Nephron progenitor cell (in vitro differentiated cells): Measurements from ENCODE around the gene PRRC2B.
A peak's percentile ranks its signal among the peaks of the same experiment; 100 is the strongest.

Experiments
- DNase-seq: peaks from one replicate; pipeline ENCODE4 v3.0.0; 2021
- H3K27ac Mint-ChIP-seq: 2 replicates; pipeline ENCODE4 v1.8.0; 2021; ENCODE audit warnings: mild to moderate bottlenecking, moderate library complexity, mixed read lengths
- H3K27me3 Mint-ChIP-seq: 2 replicates; pipeline ENCODE4 v1.8.0; 2021; ENCODE audit warnings: mild to moderate bottlenecking, low read depth, mixed read lengths; ENCODE audit not compliant: poor library complexity
- H3K36me3 Mint-ChIP-seq: 2 replicates; pipeline ENCODE4 v1.8.0; 2021; ENCODE audit warnings: low read depth, mixed read lengths
- H3K4me1 Mint-ChIP-seq: 2 replicates; pipeline ENCODE4 v1.8.0; 2021; ENCODE audit warnings: mixed read lengths
- H3K4me3 Mint-ChIP-seq: 2 replicates; pipeline ENCODE4 v1.8.0; 2021; ENCODE audit warnings: mild to moderate bottlenecking, moderate library complexity, mixed read lengths
- H3K9me3 Mint-ChIP-seq: 2 replicates; pipeline ENCODE4 v1.8.0; 2021; ENCODE audit warnings: mild to moderate bottlenecking, moderate library complexity, mixed read lengths
- TF ChIP-seq, protein P1 (sequence below): fragments of 200-600 bp; sonication (generic); IDR thresholded peaks from 2 replicates; pipeline ENCODE4 v1.5.0; 2021; ENCODE audit warnings: antibody characterized with exemption

PRRC2B gene

DNA sequence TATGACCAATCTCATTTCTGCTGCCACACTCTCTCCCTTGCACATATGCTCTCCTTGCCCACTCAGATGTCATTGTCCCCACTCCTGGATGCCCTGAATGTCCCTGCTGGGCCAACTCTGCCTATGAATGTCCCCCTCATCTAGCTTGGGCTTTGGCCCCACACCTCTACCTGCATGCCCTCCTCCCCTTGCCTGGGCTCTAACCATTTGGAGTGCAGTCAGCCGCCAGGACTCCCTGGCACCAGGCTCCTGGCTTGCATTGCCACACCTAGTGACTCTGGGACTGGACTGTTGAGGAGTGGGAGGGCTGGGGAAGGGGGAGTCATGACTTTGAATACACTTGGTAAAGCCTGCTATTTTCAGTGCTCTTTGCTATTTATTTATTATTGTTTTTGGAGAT, 67.3 kb downstream of the PRRC2B start:
- Mint-ChIP-seq H3K9me3 (no peaks in the 10 kb centered on the region), H3K4me3 (no peak overlapping the region), H3K27ac (peak overlapping the region; percentile 7), H3K4me1 (no peaks in the 10 kb centered on the region), H3K27me3 (peaks cover 2% of the 10 kb centered on the region), H3K36me3 (peaks cover 84% of the 10 kb centered on the region)
- no peak for DNase-seq
- TF ChIP-seq, protein P1, sequence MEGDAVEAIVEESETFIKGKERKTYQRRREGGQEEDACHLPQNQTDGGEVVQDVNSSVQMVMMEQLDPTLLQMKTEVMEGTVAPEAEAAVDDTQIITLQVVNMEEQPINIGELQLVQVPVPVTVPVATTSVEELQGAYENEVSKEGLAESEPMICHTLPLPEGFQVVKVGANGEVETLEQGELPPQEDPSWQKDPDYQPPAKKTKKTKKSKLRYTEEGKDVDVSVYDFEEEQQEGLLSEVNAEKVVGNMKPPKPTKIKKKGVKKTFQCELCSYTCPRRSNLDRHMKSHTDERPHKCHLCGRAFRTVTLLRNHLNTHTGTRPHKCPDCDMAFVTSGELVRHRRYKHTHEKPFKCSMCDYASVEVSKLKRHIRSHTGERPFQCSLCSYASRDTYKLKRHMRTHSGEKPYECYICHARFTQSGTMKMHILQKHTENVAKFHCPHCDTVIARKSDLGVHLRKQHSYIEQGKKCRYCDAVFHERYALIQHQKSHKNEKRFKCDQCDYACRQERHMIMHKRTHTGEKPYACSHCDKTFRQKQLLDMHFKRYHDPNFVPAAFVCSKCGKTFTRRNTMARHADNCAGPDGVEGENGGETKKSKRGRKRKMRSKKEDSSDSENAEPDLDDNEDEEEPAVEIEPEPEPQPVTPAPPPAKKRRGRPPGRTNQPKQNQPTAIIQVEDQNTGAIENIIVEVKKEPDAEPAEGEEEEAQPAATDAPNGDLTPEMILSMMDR, result no peak

DNA sequence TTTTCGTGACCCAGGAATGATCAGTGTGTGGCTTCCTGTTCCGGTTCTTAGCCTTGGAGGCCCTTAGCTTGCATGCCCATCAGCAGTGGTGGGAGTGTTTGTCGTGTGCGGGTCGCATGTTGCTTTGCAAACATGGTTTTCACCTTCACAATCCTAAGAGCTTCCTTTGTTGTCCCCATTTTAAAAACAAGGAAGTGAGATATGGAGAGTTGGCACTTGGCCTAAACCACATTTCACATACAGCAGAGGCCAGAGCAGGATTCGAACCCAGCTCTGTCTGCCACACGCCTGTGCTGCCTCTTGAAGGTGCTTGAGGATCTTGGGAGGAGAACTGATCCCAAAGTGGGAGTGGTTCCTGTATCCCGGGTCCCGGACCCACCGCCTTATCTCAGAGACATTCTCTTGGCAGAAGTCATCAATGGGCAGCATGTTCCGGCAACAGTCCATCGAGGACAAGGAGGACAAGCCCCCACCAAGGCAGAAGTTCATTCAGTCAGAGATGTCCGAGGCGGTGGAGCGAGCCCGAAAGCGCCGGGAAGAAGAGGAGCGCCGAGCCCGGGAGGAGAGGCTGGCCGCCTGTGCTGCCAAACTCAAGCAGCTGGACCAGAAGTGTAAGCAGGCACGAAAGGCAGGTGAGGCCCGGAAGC, 70.6 kb downstream of the PRRC2B start:
- Mint-ChIP-seq H3K4me1 (no peaks in the 10 kb centered on the region), H3K36me3 (peaks cover 85% of the 10 kb centered on the region), H3K9me3 (no peaks in the 10 kb centered on the region), H3K27ac (no peak overlapping the region), H3K27me3 (no peaks in the 10 kb centered on the region), H3K4me3 (no peak overlapping the region)
- TF ChIP-seq, protein P1, result no peak
- DNase-seq, result no peak

DNA sequence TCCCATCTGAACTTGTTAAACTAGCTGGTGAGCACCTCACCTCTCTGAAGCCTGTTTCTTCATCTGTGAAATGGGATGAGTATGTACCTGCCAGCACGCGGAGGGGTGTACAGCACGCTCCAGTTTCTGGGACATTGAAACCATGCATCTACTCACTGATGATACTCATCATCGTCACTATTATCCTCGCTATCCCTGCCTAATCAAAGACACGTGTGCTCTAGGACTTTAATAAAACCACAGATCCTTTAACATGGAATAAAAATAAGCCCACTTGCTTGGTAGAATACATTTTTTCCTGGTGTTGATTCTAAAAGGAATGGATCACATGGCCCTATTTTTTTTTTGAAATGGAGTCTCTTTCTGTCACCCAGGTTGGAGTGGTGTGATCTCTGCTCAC, 71.5 kb downstream of the PRRC2B start:
- DNase-seq, result no peak
- Mint-ChIP-seq H3K36me3 (peaks cover 85% of the 10 kb centered on the region), H3K4me1 (no peaks in the 10 kb centered on the region), H3K27me3 (no peaks in the 10 kb centered on the region), H3K9me3 (no peaks in the 10 kb centered on the region), H3K4me3 (no peak overlapping the region), H3K27ac (peak overlapping the region; percentile 88)
- TF ChIP-seq, protein P1, result no peak

DNA sequence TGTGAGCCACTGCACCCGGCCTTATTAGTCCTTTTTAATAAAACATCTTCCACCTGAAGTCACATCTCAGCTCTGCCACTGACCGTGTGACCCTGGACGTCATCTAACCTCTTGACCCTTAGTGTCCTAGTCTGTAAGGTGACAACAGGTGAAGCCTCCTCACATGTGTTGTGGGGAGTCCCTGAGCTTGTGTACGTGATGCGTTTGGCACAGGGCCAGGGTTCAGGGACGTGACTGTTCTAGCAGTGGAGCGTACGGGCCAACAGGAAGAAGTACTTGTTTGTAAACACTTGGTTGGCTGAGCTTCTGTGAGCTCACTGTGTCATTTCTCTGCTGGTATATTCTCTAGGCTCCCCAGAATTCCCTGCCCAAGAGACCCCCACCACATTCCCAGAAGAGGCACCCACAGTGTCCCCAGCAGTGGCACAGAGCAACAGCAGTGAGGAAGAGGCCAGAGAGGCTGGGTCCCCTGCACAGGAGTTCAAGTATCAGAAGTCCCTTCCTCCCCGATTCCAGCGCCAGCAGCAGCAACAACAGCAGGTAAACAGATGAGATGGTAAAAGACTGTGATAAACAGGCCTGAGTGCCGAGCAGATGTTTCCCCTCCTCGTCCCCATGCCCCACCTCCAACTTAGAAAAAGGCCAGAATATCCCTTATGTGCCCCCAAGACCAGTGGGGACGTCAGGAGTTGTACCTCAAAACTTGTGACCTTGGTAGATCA, 73.5 kb downstream of the PRRC2B start:
- Mint-ChIP-seq H3K4me1 (no peaks in the 10 kb centered on the region), H3K27ac (no peak overlapping the region), H3K9me3 (no peaks in the 10 kb centered on the region), H3K36me3 (peaks cover 85% of the 10 kb centered on the region), H3K27me3 (no peaks in the 10 kb centered on the region), H3K4me3 (no peak overlapping the region)
- TF ChIP-seq, protein P1, result no peak
- DNase-seq, result no peak

DNA sequence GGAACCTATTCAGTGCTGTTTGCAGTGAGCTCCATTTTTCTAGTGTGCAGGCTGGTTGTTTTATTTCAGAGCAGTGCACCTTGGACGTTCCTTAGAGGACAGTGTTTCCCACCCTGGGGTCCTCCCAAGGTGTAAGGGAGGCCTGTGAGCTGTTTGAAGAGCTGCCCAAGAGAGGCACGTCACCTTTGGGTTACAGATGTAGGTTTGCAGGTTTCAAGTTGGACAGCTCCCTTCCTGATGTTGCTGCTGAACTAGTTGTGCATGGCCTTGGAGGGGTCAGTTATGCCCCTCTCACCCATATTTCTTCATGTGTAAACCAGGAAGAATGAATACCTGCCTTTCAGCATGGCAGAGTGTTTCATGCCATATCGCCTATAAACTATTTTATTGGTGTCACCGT, 74.1 kb downstream of the PRRC2B start:
- H3K27me3 Mint-ChIP-seq, result no peaks in the 10 kb centered on the region
- peaks cover 87% of the 10 kb centered on the region for H3K36me3 Mint-ChIP-seq
- DNase-seq, result no peak
- no peaks in the 10 kb centered on the region for H3K4me1 Mint-ChIP-seq
- no peaks in the 10 kb centered on the region for H3K9me3 Mint-ChIP-seq
- TF ChIP-seq, protein P1, result no peak
- H3K4me3 Mint-ChIP-seq, result no peak overlapping the region
- no peak overlapping the region for H3K27ac Mint-ChIP-seq

DNA sequence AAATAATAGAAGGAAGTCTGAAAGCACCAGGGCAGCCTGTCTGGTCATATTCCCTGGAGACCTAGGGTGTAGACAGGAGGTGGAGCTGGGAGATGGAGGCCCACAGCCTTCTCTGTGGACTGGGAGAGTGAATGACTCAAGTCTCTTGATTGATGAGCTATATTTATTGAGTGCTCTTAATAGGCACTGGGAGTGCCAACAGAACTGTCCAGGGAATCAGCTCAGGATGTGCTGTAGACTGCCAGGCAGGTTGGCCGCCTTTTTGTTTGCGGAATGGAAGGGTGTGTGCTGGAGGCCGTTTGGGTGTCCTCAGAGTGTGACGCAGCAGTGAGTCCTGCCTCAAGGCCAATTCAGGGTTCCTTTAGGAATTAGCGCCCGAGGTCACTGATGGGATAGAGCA, 75.5 kb downstream of the PRRC2B start:
- Mint-ChIP-seq H3K27ac (no peak overlapping the region), H3K4me1 (no peaks in the 10 kb centered on the region), H3K27me3 (no peaks in the 10 kb centered on the region), H3K9me3 (no peaks in the 10 kb centered on the region), H3K4me3 (no peak overlapping the region), H3K36me3 (peaks cover 91% of the 10 kb centered on the region)
- TF ChIP-seq, protein P1, result no peak
- DNase-seq, result no peak
